ENCODE data around the gene ATP1A1. TPM values are rescaled to one million over a fixed set of nuclear protein-coding genes. Genes with fewer than 3 reads are reported as not detected.

The ATP1A1 gene
- total RNA-seq (100 to 1,000 TPM; 251 to 262 TPM), total RNA-seq (101 to 914 (median 516) reads per million in 172 experiments)
- polyA plus RNA-seq (2013, experiment 1 of 2): 262 TPM
- polyA plus RNA-seq (2013, experiment 2 of 2): 287 TPM

GRCh38 chr1:116372651-116373430 is at the start of gene ATP1A1:
Gene ATP1A1 (plus strand): TSS chr1:116373244. CDS start chr1:116373512, 268 bp downstream.
- Mint-ChIP-seq H3K9me3 (no peaks in the 10 kb centered on the region), H3K4me1 (ENCODE audit: low read depth) (peaks cover 58% of the 10 kb centered on the region), H3K27ac (peak within 1 kb of the TSS; percentile 93), H3K36me3 (ENCODE audit: low read depth) (peaks cover 29% of the 10 kb centered on the region), H3K27me3 (no peaks in the 10 kb centered on the region), H3K4me3 (peak within 1 kb of the TSS; percentile 98)
- no peaks in the 10 kb centered on the region for H3K9me3 ChIP-seq (ENCODE audit: control insufficient read depth in 1 of 2, insufficient read depth in 1 of 2, low read length in 2 of 2)
- peaks cover 37% of the 10 kb centered on the region for H3K4me1 ChIP-seq (ENCODE audit: insufficient read depth, low read length)
- ChIA-PET POLR2A (interaction anchor here (0.6 to 5.7 kb wide), 13 partner anchors 8 to 687 kb away, joined by 3 to 35 read pairs (median 6); partner anchors contain the start of gene TTF2), CTCF (interaction anchor here (1.7 to 2.0 kb wide), 2 partner anchors 17 to 234 kb away, joined by 3 to 6 read pairs; no protein-coding TSS in a partner anchor)
- peak; percentile 66 for ATAC-seq (ENCODE audit: poor library complexity)
- no peaks in the 10 kb centered on the region for H3K27me3 ChIP-seq (ENCODE audit: control insufficient read depth in 1 of 2, insufficient read depth in 2 of 2, low read length in 2 of 2)
- no peaks in the 10 kb centered on the region for H3K36me3 ChIP-seq (ENCODE audit: insufficient read depth, low read length)
- DNase-seq: peak; percentile 95 to 100 (median 98)
- H3K4me3 ChIP-seq (ENCODE audit: low read length): peak within 1 kb of the TSS; percentile 77
- intact Hi-C loops (cut with DNase I, micrococcal nuclease): loop anchor here in 1 of 2 experiments (5.0 kb wide), 2 partner anchors 44 to 46 kb away; no protein-coding TSS in a partner anchor
- H3K27ac ChIP-seq (ENCODE audit: low read depth in 1 of 2, low read length in 2 of 2): peak within 1 kb of the TSS; percentile 88 to 98
- TF ChIP-seq CTCF (IDR thresholded peaks at IDR 0.05): no peak

- H3K4me3 ChIP-seq (ENCODE audit: low read length): no peak overlapping the region
- no peaks in the 10 kb centered on the region for H3K36me3 Mint-ChIP-seq (ENCODE audit: low read depth)
- intact Hi-C loops (cut with DNase I, micrococcal nuclease): loop anchor here in 1 of 2 experiments (10.0 kb wide), 1 partner anchor 89 kb away; no protein-coding TSS in a partner anchor
- DNase-seq: no peak
- H3K27ac Mint-ChIP-seq: peak overlapping the region; percentile 91
- no peaks in the 10 kb centered on the region for H3K27me3 ChIP-seq (ENCODE audit: control insufficient read depth in 1 of 2, insufficient read depth in 2 of 2, low read length in 2 of 2)
- no peak for ATAC-seq (ENCODE audit: poor library complexity)
- H3K4me1 Mint-ChIP-seq (ENCODE audit: low read depth): peaks cover 88% of the 10 kb centered on the region
- ChIA-PET POLR2A (interaction anchor here (0.6 to 6.1 kb wide), 3 partner anchors 11 to 53 kb away, joined by 3 to 35 read pairs (median 10); no protein-coding TSS in a partner anchor), CTCF (interaction anchor here (1.1 to 1.6 kb wide), 2 partner anchors 23 to 184 kb away, joined by 3 to 6 read pairs; no protein-coding TSS in a partner anchor)
- no peak for TF ChIP-seq CTCF (IDR thresholded peaks at IDR 0.05)
- peak overlapping the region; percentile 23 for H3K4me3 Mint-ChIP-seq
- peak overlapping the region; percentile 52 to 67 for H3K27ac ChIP-seq (ENCODE audit: low read depth in 1 of 2, low read length in 2 of 2)
- H3K27me3 Mint-ChIP-seq: no peaks in the 10 kb centered on the region
- H3K9me3 Mint-ChIP-seq: no peaks in the 10 kb centered on the region
- H3K36me3 ChIP-seq (ENCODE audit: insufficient read depth, low read length): no peaks in the 10 kb centered on the region
- H3K4me1 ChIP-seq (ENCODE audit: insufficient read depth, low read length): peaks cover 57% of the 10 kb centered on the region
- H3K9me3 ChIP-seq (ENCODE audit: control insufficient read depth in 1 of 2, insufficient read depth in 1 of 2, low read length in 2 of 2): no peaks in the 10 kb centered on the region
Measured at GRCh38 chr1:116323491-116323890, 49.6 kb upstream of the ATP1A1 start.

- DNase-seq (peak in 1 of 14 experiments; percentile 26), ATAC-seq (ENCODE audit: poor library complexity) (no peak)
- no peaks in the 10 kb centered on the region for H3K9me3 ChIP-seq (ENCODE audit: control insufficient read depth in 1 of 2, insufficient read depth in 1 of 2, low read length in 2 of 2)
- peak overlapping the region; percentile 59 for H3K4me3 Mint-ChIP-seq
- H3K27ac Mint-ChIP-seq: peak overlapping the region; percentile 91
- ChIA-PET POLR2A (interaction anchor here (0.7 to 6.1 kb wide), 5 partner anchors 12 to 94 kb away, joined by 3 to 35 read pairs (median 6); partner anchors contain the start of gene ATP1A1), CTCF (interaction anchor here (1.6 kb wide), 1 partner anchor 185 kb away, joined by 6 read pairs; no protein-coding TSS in a partner anchor)
- intact Hi-C loops (cut with DNase I, micrococcal nuclease): loop anchor here in 1 of 2 experiments (2.0 to 10.0 kb wide), 3 partner anchors 22 to 90 kb away; no protein-coding TSS in a partner anchor
- H3K27me3 Mint-ChIP-seq: no peaks in the 10 kb centered on the region
- no peaks in the 10 kb centered on the region for H3K36me3 ChIP-seq (ENCODE audit: insufficient read depth, low read length)
- H3K36me3 Mint-ChIP-seq (ENCODE audit: low read depth): no peaks in the 10 kb centered on the region
- H3K4me3 ChIP-seq (ENCODE audit: low read length): no peak overlapping the region
- no peaks in the 10 kb centered on the region for H3K27me3 ChIP-seq (ENCODE audit: control insufficient read depth in 1 of 2, insufficient read depth in 2 of 2, low read length in 2 of 2)
- peaks cover 60% of the 10 kb centered on the region for H3K4me1 ChIP-seq (ENCODE audit: insufficient read depth, low read length)
- H3K9me3 Mint-ChIP-seq: no peaks in the 10 kb centered on the region
- TF ChIP-seq CTCF (IDR thresholded peaks at IDR 0.05): no peak
- peaks cover 88% of the 10 kb centered on the region for H3K4me1 Mint-ChIP-seq (ENCODE audit: low read depth)
- peak overlapping the region; percentile 18 to 85 for H3K27ac ChIP-seq (ENCODE audit: low read depth in 1 of 2, low read length in 2 of 2)
Measured at GRCh38 chr1:116324411-116324810, 48.6 kb upstream of the ATP1A1 start.
